Esophagus muscularis mucosa (tissue), 4 donors: ENCODE data around the gene FAM151B.

Experiments used
- CTCF ChIP-seq, 3 experiments: fragments of 200-600 bp in 2 of 3; fragments of 450-650 bp in 1 of 3; sonication (generic) in 2 of 3; IDR thresholded peaks; one replicate each; pipeline ENCODE4 v1.5.1; 2017 to 2019; ENCODE audit warnings: antibody characterized with exemption in 3 of 3, mild to moderate bottlenecking in 2 of 3, moderate library complexity in 1 of 3
- EP300 ChIP-seq: sonication (generic); formaldehyde crosslinking; IDR thresholded peaks from one replicate; pipeline ENCODE4 v1.6.1; 2017; ENCODE audit warnings: antibody characterized with exemption
- POLR2A ChIP-seq: fragments of 450-650 bp; IDR thresholded peaks from one replicate; pipeline ENCODE4 v1.6.1; 2017; ENCODE audit warnings: antibody characterized with exemption, moderate library complexity, mild to moderate bottlenecking, low read depth
- POLR2AphosphoS5 ChIP-seq, 2 donors: sonication (generic); formaldehyde crosslinking; IDR thresholded peaks; one replicate each; pipeline ENCODE4 v1.6.1; 2017; ENCODE audit warnings: antibody characterized with exemption in 2 of 2

- TF ChIP-seq CTCF (IDR thresholded peaks at IDR 0.05) (no peak), POLR2AphosphoS5 (IDR thresholded peaks at IDR 0.05) (no peak), POLR2A (no peak), EP300 (no peak)
Observed at GRCh38 chr5:80468131-80468530, 19.8 kb upstream of the FAM151B start.
